Keratinocyte (primary cell): ENCODE measurements around the gene FARP1. TPM values are rescaled to one million over a fixed set of nuclear protein-coding genes. Genes with fewer than 3 reads are reported as not detected.

Experiments used
- DNase-seq: peaks from one replicate; pipeline ENCODE4 v3.0.0-alpha.2; 2011; ENCODE audit warnings: low read depth, missing footprints, low spot score
- FAIRE-seq: peaks from 2 replicates; lab custom pipeline; 2011; peaks lifted over from hg19 to GRCh38; lab: Jason Lieb, UNC
- H2AFZ ChIP-seq: 2 replicates; pipeline ENCODE4 v1.6.0; 2012; ENCODE audit warnings: low read length, control low read depth, inconsistent platforms; ENCODE audit not compliant: control insufficient read depth
- H3K27ac ChIP-seq: 2 replicates; pipeline ENCODE4 v1.5.1; 2011; ENCODE audit warnings: low read length; ENCODE audit not compliant: control insufficient read depth, insufficient read depth
- H3K27me3 ChIP-seq: 3 replicates; pipeline ENCODE4 v1.6.0; 2011; ENCODE audit warnings: low read length; ENCODE audit not compliant: control insufficient read depth, insufficient read depth; ENCODE audit errors: extremely low read depth
- H3K36me3 ChIP-seq, 2 experiments: 2 replicates in 1 of 2; 3 replicates in 1 of 2; pipeline ENCODE4 v1.5.1; 2011; ENCODE audit warnings: low read length in 2 of 2, mild to moderate bottlenecking in 1 of 2; ENCODE audit not compliant: control insufficient read depth in 2 of 2, insufficient read depth in 2 of 2; ENCODE audit errors: extremely low read depth in 1 of 2
- H3K4me1 ChIP-seq: 3 replicates; pipeline ENCODE4 v1.5.1; 2011; ENCODE audit warnings: low read length; ENCODE audit not compliant: control insufficient read depth, insufficient read depth; ENCODE audit errors: extremely low read depth
- H3K4me2 ChIP-seq: 3 replicates; pipeline ENCODE4 v1.6.0; 2011; ENCODE audit warnings: low read depth, low read length; ENCODE audit not compliant: control insufficient read depth, insufficient read depth; ENCODE audit errors: extremely low read depth
- H3K4me3 ChIP-seq, 3 experiments: fragments of 200-600 bp in 1 of 3; sonication (generic) in 1 of 3; 2 replicates in 2 of 3; 3 replicates in 1 of 3; pipeline ENCODE4 v1.5.1; 2011 to 2016; ENCODE audit warnings: low read length in 3 of 3, mild to moderate bottlenecking in 3 of 3, control low read depth in 2 of 3, inconsistent platforms in 1 of 3, low read depth in 1 of 3, mixed read lengths in 1 of 3, mixed run types in 1 of 3, moderate library complexity in 1 of 3; ENCODE audit not compliant: control insufficient read depth in 2 of 3, insufficient read depth in 2 of 3; ENCODE audit errors: extremely low read depth in 1 of 3
- H3K79me2 ChIP-seq: 2 replicates; pipeline ENCODE4 v1.6.0; 2012; ENCODE audit warnings: low read length; ENCODE audit not compliant: control insufficient read depth, insufficient read depth
- H3K9ac ChIP-seq: 3 replicates; pipeline ENCODE4 v1.6.0; 2011; ENCODE audit warnings: low read length; ENCODE audit not compliant: control insufficient read depth, insufficient read depth; ENCODE audit errors: extremely low read depth
- H3K9me1 ChIP-seq: 3 replicates; pipeline ENCODE4 v1.6.0; 2011; ENCODE audit warnings: low read length; ENCODE audit not compliant: control insufficient read depth, insufficient read depth; ENCODE audit errors: extremely low read depth
- H3K9me3 ChIP-seq: 2 replicates; pipeline ENCODE4 v1.5.1; 2012; ENCODE audit warnings: low read depth, low read length; ENCODE audit not compliant: control insufficient read depth
- H4K20me1 ChIP-seq: 3 replicates; pipeline ENCODE4 v1.6.0; 2011; ENCODE audit warnings: low read length; ENCODE audit not compliant: control insufficient read depth, insufficient read depth; ENCODE audit errors: extremely low read depth
- CTCF ChIP-seq, 3 experiments: IDR thresholded peaks in 1 of 3; conservative IDR thresholded peaks in 1 of 3; optimal IDR thresholded peaks in 1 of 3; 2 replicates in 2 of 3; 3 replicates in 1 of 3; pipeline versions ENCODE3 to v1.5.1; 2011; ENCODE audit warnings: low read length in 3 of 3, mild to moderate bottlenecking in 3 of 3, moderate library complexity in 2 of 3, control low read depth in 1 of 3, inconsistent platforms in 1 of 3; ENCODE audit not compliant: insufficient read depth in 2 of 3; ENCODE audit errors: extremely low read depth in 1 of 3
- EZH2 ChIP-seq: IDR thresholded peaks from one replicate; pipeline ENCODE4 v1.6.1; 2012; ENCODE audit warnings: inconsistent platforms, mild to moderate bottlenecking, low read length, moderate library complexity
- dilution Hi-C: fragments of 300-500 bp; cut with MboI; formaldehyde crosslinking; loops from one replicate; pipeline ENCODE4 v1.7.0; 2020; ENCODE audit warnings: low sequenced_read_pairs; ENCODE audit not compliant: extremely low pct_ligation_motif_present
- polyA plus RNA-seq, 5 experiments: library from polyadenylated mRNA; depleted of rRNA in 3 of 5; stranded (reverse) in 3 of 5; stranded (forward) in 1 of 5; unstranded in 1 of 5; fragments of >200 nt; gene quantifications; 1 replicate in 1 of 5; 2 replicates in 3 of 5; 3 replicates in 1 of 5; pipeline versions ENCODE4 v1.2.1 to v1.2.3, GENCODE V29; 2011 to 2012; ENCODE audit warnings: missing spikeins in 2 of 5, low read depth in 1 of 5, low replicate concordance in 1 of 5

The FARP1 gene
- polyA plus RNA-seq, 1 donor (not counting 4 experiments of a cell fraction or from before 2014, with no cell fraction given) = 10.3 TPM

DNA sequence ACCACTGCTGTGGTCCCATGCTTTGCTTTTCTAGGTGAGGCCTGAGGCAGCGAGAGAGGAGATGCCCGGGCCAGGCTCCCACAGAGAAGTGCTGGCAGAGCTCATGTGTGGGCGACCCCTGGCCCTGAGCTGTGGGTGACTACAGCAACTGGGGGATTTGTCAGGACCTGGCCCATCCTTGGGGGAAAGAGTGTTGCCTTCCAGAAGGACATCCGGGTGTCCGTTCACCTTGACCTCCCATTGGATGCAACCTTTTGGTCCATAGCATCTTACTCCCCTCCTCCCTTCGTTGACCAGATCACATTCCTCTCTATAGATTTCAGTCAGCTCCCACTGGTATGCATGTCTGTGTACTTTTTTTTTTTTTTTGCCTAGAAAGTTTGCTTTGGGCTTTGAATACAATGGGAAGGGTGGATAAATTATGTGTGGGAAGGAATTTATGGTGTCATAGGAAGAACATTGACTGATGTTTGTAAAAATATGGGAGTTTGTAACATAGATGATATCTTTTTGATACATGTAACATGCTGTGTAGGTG lies 118.3 kb downstream of the FARP1 start:
- TF ChIP-seq EZH2 (no peak), CTCF (optimal IDR thresholded peaks at IDR 0.05 in 1 of 3, IDR thresholded peaks at IDR 0.05 in 1 of 3, conservative IDR thresholded peaks at IDR 0.05 in 1 of 3; ENCODE audit: extremely low read depth in 1 of 3, insufficient read depth in 2 of 3, low read length in 3 of 3) (no peak)
- Histone ChIP-seq H3K27ac (no peak overlapping the region), H3K4me3 (no peak overlapping the region), H3K4me1 (no peaks in the 10 kb centered on the region), H3K36me3 (no peaks in the 10 kb centered on the region), H3K9ac (no peak overlapping the region), H3K4me2 (no peak overlapping the region), H3K9me1 (no peaks in the 10 kb centered on the region), H3K79me2 (no peaks in the 10 kb centered on the region), H4K20me1 (no peaks in the 10 kb centered on the region), H2AFZ (no peak overlapping the region), H3K27me3 (no peaks in the 10 kb centered on the region), H3K9me3 (no peaks in the 10 kb centered on the region)
- FAIRE-seq = no peak
- dilution Hi-C loops = no loop called here
- DNase-seq = no peak

DNA sequence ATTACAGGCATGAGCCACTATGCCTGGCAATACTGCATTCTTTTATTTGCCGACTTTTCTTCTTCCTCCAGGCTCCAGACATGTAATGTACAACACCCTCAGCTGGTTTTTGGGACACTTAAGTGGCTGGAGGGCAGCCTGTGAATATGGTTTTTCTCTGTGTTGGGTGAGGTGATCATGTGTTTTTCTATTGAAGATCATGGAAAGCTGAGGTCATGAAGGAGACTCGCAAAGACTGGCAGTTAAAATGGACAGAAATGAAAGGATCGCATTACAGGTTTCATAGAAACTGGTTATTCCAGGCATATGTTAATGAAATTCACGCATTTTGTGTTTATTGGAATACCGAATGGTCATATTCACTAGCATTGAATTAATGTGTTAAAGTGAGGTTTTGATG lies 119.4 kb downstream of the FARP1 start:
- Histone ChIP-seq H2AFZ (no peak overlapping the region), H3K9me3 (no peaks in the 10 kb centered on the region), H3K27me3 (no peaks in the 10 kb centered on the region), H3K36me3 (no peaks in the 10 kb centered on the region), H3K9me1 (no peaks in the 10 kb centered on the region), H3K4me1 (no peaks in the 10 kb centered on the region), H3K27ac (no peak overlapping the region), H3K79me2 (no peaks in the 10 kb centered on the region), H3K4me3 (no peak overlapping the region), H4K20me1 (no peaks in the 10 kb centered on the region), H3K9ac (no peak overlapping the region), H3K4me2 (no peak overlapping the region)
- TF ChIP-seq EZH2 (no peak), CTCF (optimal IDR thresholded peaks at IDR 0.05 in 1 of 3, IDR thresholded peaks at IDR 0.05 in 1 of 3, conservative IDR thresholded peaks at IDR 0.05 in 1 of 3; ENCODE audit: extremely low read depth in 1 of 3, insufficient read depth in 2 of 3, low read length in 3 of 3) (no peak)
- dilution Hi-C loops = no loop called here
- FAIRE-seq (no peak), DNase-seq (no peak)
